Esophagus squamous epithelium (tissue), 5 donors: ENCODE results near the gene AGL. TPM values are rescaled to one million over a fixed set of nuclear protein-coding genes. Genes with fewer than 3 reads are reported as not detected.
"Not testable (repeated sequence)": the region's sequence is repeated elsewhere in the genome, so short reads cannot be mapped to it uniquely, and the experiment has no call there.

ENCODE experiments used
- DNase-seq: peaks from one replicate; lab custom pipeline; 2025; lab: John Stamatoyannopoulos, UW
- H3K27ac ChIP-seq, 4 donors: fragments of 200-600 bp; sonication (generic); one replicate each; pipeline ENCODE4 v1.5.1; 2016 to 2019; ENCODE audit warnings: mild to moderate bottlenecking in 1 of 4
- H3K27me3 ChIP-seq, 4 donors: fragments of 200-600 bp; sonication (generic); 1 replicate in 3 of 4; 2 replicates in 1 of 4; pipeline versions ENCODE4 v1.5.1 to v1.6.0; 2017 to 2021; ENCODE audit warnings: antibody characterized with exemption in 1 of 4
- H3K36me3 ChIP-seq, 3 donors: fragments of 200-600 bp; sonication (generic); one replicate each; pipeline ENCODE4 v1.5.1; 2016 to 2019
- H3K4me1 ChIP-seq, 3 donors: fragments of 200-600 bp; sonication (generic); one replicate each; pipeline ENCODE4 v1.5.1; 2017 to 2019
- H3K4me3 ChIP-seq, 4 donors: fragments of 200-600 bp; sonication (generic); 1 replicate in 3 of 4; 2 replicates in 1 of 4; pipeline ENCODE4 v1.5.1; 2016 to 2019; ENCODE audit warnings: mild to moderate bottlenecking in 2 of 4, moderate library complexity in 1 of 4
- H3K9me3 ChIP-seq, 3 donors: fragments of 200-600 bp; sonication (generic); one replicate each; pipeline ENCODE4 v1.5.1; 2016 to 2019
- CTCF ChIP-seq, 6 experiments: fragments of 450-650 bp in 4 of 6; fragments of 200-600 bp in 2 of 6; sonication (generic) in 2 of 6; IDR thresholded peaks; one replicate each; pipeline ENCODE4 v1.5.1; 2016 to 2019; ENCODE audit warnings: antibody characterized with exemption in 6 of 6, mild to moderate bottlenecking in 4 of 6, moderate library complexity in 4 of 6
- POLR2A ChIP-seq, 4 donors: fragments of 450-650 bp; IDR thresholded peaks; one replicate each; pipeline ENCODE4 v1.6.1; 2017; ENCODE audit warnings: antibody characterized with exemption in 4 of 4, mild to moderate bottlenecking in 4 of 4, moderate library complexity in 3 of 4
- WGBS, 2 donors: methylation state at CpG; one replicate each; pipeline ENCODE4 v1.1.5; 2018; 5-methylcytosine and 5-hydroxymethylcytosine counted together
- intact Hi-C: fragments of 100-400 bp; cut with DNase I; formaldehyde crosslinking; loops from one replicate; pipeline ENCODE4 v1.15.0; 2022
- total RNA-seq, 4 donors: library from RNA; depleted of rRNA; stranded (reverse); fragments of >200 nt; gene quantifications; one replicate each; pipeline ENCODE4 v1.1.0, GENCODE V29; 2016
- donor health status: DM: yes; HTN: yes; CAD: no.

The AGL gene
- total RNA-seq, 4 donors from 2014 or later, result 12.3 to 43.5 (median 20.6) TPM

GRCh38 chr1:99886179-99886578 lies 36.0 kb downstream of the AGL start:
- 50 to 67% methylated on average over 1 of the region's 1 CpG for WGBS, 2 donors
- DNase-seq, result no peak
- peaks cover 0 to 98% (median 13%) of the 10 kb centered on the region in 3 donors for H3K36me3 ChIP-seq
- H3K4me1 ChIP-seq, result no peaks in the 10 kb centered on the region
- no peak overlapping the region for H3K27ac ChIP-seq
- intact Hi-C loops, result no loop called here
- TF ChIP-seq CTCF (IDR thresholded peaks at IDR 0.05), result no peak
- no peak for TF ChIP-seq POLR2A (IDR thresholded peaks at IDR 0.05)
- no peak overlapping the region for H3K4me3 ChIP-seq
- H3K27me3 ChIP-seq, result no peaks in the 10 kb centered on the region
- no peaks in the 10 kb centered on the region for H3K9me3 ChIP-seq

GRCh38 chr1:99886841-99887240 lies 36.7 kb downstream of the AGL start:
- Histone ChIP-seq H3K9me3 (no peaks in the 10 kb centered on the region), H3K4me1 (no peaks in the 10 kb centered on the region), H3K27me3 (no peaks in the 10 kb centered on the region), H3K4me3 (no peak overlapping the region), H3K36me3 (peaks cover 0 to 98% (median 13%) of the 10 kb centered on the region in 3 donors), H3K27ac (no peak overlapping the region)
- intact Hi-C loops, result no loop called here
- no peak for DNase-seq
- TF ChIP-seq POLR2A (IDR thresholded peaks at IDR 0.05) (no peak), CTCF (IDR thresholded peaks at IDR 0.05) (no peak)

GRCh38 chr1:99887890-99888289 lies 37.7 kb downstream of the AGL start:
- TF ChIP-seq POLR2A (IDR thresholded peaks at IDR 0.05) (no peak), CTCF (IDR thresholded peaks at IDR 0.05) (no peak)

GRCh38 chr1:99891997-99892396 lies 41.8 kb downstream of the AGL start:
- intact Hi-C loops, result no loop called here
- Histone ChIP-seq H3K9me3 (no peaks in the 10 kb centered on the region), H3K36me3 (peaks cover 4 to 97% (median 4%) of the 10 kb centered on the region in 3 donors), H3K4me1 (no peaks in the 10 kb centered on the region), H3K27me3 (no peaks in the 10 kb centered on the region), H3K27ac (no peak overlapping the region), H3K4me3 (no peak overlapping the region)
- TF ChIP-seq POLR2A (IDR thresholded peaks at IDR 0.05), result no peak
- TF ChIP-seq CTCF (IDR thresholded peaks at IDR 0.05), result no peak
- DNase-seq, result no peak
- WGBS, 2 donors, result 61 to 78% methylated on average over 1 of the region's 1 CpG

More at GRCh38 chr1:99887890-99888289, 37.7 kb downstream of the AGL start:
- intact Hi-C loops, result no loop called here
- Histone ChIP-seq H3K4me3 (no peak overlapping the region), H3K27ac (no peak overlapping the region), H3K4me1 (no peaks in the 10 kb centered on the region), H3K36me3 (peaks cover 0 to 98% (median 13%) of the 10 kb centered on the region in 3 donors), H3K27me3 (no peaks in the 10 kb centered on the region), H3K9me3 (no peaks in the 10 kb centered on the region)
- 95 to 97% methylated on average over 2 of the region's 2 CpGs for WGBS, 2 donors
- DNase-seq, result no peak

- H3K4me1 ChIP-seq, H3K9me3 ChIP-seq, intact Hi-C loops, H3K27ac ChIP-seq, DNase-seq, H3K27me3 ChIP-seq, H3K4me3 ChIP-seq: not testable (repeated sequence)
- peaks cover 0 to 90% (median 3%) of the 10 kb centered on the region in 3 donors for H3K36me3 ChIP-seq
- WGBS, 2 donors, result 94 to 97% methylated on average over 4 of the region's 4 CpGs
Measured at GRCh38 chr1:99903278-99903677, 53.1 kb downstream of the AGL start.

- H3K27ac ChIP-seq, result no peak overlapping the region
- intact Hi-C loops, result no loop called here
- no peaks in the 10 kb centered on the region for H3K4me1 ChIP-seq
- no peak for DNase-seq
- H3K36me3 ChIP-seq, result peaks cover 0 to 87% (median 0%) of the 10 kb centered on the region in 3 donors
- no peak overlapping the region for H3K4me3 ChIP-seq
- TF ChIP-seq POLR2A (IDR thresholded peaks at IDR 0.05) (no peak), CTCF (IDR thresholded peaks at IDR 0.05) (no peak)
- H3K27me3 ChIP-seq, result no peaks in the 10 kb centered on the region
- H3K9me3 ChIP-seq, result no peaks in the 10 kb centered on the region
Measured at GRCh38 chr1:99906535-99906934, 56.4 kb downstream of the AGL start.
